Measurements from ENCODE around the gene FEN1. TPM values are rescaled to one million over a fixed set of nuclear protein-coding genes. Genes with fewer than 3 reads are reported as not detected.

Gene FEN1
- total and polyA plus RNA-seq, 2 of the 13 experiments (the other 11 are each of a cell fraction or from before 2014, with no cell fraction given), result 12.4 to 102 TPM

- TF ChIP-seq ARNT2 (CRISPR knock-in tag; IDR thresholded peaks at IDR 0.05; ENCODE audit: low read depth) (peak; percentile 89), FIP1L1 (IDR thresholded peaks at IDR 0.05; ENCODE audit: borderline replicate concordance, insufficient read depth, low read depth, low read length) (0 out of 2 replicates have a peak, but pooled peaks have one; percentile 84), KLF13 (CRISPR knock-in tag; IDR thresholded peaks at IDR 0.05) (no peak), TAF15 (IDR thresholded peaks at IDR 0.05; ENCODE audit: low read depth, low read length, poor library complexity, severe bottlenecking) (no peak), HOXA3 (CRISPR knock-in tag; IDR thresholded peaks at IDR 0.05) (peak; percentile 71), DPF2 (CRISPR knock-in tag; IDR thresholded peaks at IDR 0.05; ENCODE audit: borderline replicate concordance, low read depth) (0 out of 2 replicates have a peak, but pooled peaks have one; percentile 33), MLXIP (CRISPR knock-in tag; IDR thresholded peaks at IDR 0.05; ENCODE audit: borderline replicate concordance) (no peak), SP4 (CRISPR knock-in tag; IDR thresholded peaks at IDR 0.05) (peak; percentile 94), MTA3 (CRISPR knock-in tag; IDR thresholded peaks at IDR 0.05) (no peak), ISL2 (CRISPR knock-in tag; IDR thresholded peaks at IDR 0.05) (peak; percentile 37), CSRNP1 (CRISPR knock-in tag; IDR thresholded peaks at IDR 0.05) (peak; percentile 84), KDM6A (CRISPR knock-in tag; IDR thresholded peaks at IDR 0.05; ENCODE audit: low read depth) (no peak), ZNF605 (CRISPR knock-in tag; IDR thresholded peaks at IDR 0.05) (peak; percentile 55; the same call in 1 of the 2 replicates), ZFP36L1 (CRISPR knock-in tag; IDR thresholded peaks at IDR 0.05) (peak; percentile 96), RCOR2 (CRISPR knock-in tag; IDR thresholded peaks at IDR 0.05) (no peak), POGZ (CRISPR knock-in tag; IDR thresholded peaks at IDR 0.05) (no peak; the same call in 1 of the 2 replicates), ZNF251 (CRISPR knock-in tag; IDR thresholded peaks at IDR 0.05) (no peak), ZKSCAN5 (CRISPR knock-in tag; IDR thresholded peaks at IDR 0.05) (no peak)
- TF ChIP-seq, protein P1, sequence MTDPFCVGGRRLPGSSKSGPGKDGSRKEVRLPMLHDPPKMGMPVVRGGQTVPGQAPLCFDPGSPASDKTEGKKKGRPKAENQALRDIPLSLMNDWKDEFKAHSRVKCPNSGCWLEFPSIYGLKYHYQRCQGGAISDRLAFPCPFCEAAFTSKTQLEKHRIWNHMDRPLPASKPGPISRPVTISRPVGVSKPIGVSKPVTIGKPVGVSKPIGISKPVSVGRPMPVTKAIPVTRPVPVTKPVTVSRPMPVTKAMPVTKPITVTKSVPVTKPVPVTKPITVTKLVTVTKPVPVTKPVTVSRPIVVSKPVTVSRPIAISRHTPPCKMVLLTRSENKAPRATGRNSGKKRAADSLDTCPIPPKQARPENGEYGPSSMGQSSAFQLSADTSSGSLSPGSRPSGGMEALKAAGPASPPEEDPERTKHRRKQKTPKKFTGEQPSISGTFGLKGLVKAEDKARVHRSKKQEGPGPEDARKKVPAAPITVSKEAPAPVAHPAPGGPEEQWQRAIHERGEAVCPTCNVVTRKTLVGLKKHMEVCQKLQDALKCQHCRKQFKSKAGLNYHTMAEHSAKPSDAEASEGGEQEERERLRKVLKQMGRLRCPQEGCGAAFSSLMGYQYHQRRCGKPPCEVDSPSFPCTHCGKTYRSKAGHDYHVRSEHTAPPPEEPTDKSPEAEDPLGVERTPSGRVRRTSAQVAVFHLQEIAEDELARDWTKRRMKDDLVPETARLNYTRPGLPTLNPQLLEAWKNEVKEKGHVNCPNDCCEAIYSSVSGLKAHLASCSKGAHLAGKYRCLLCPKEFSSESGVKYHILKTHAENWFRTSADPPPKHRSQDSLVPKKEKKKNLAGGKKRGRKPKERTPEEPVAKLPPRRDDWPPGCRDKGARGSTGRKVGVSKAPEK (CRISPR knock-in tag; IDR thresholded peaks at IDR 0.05; ENCODE audit: borderline replicate concordance), result no peak
- TF ChIP-seq, protein P2, sequence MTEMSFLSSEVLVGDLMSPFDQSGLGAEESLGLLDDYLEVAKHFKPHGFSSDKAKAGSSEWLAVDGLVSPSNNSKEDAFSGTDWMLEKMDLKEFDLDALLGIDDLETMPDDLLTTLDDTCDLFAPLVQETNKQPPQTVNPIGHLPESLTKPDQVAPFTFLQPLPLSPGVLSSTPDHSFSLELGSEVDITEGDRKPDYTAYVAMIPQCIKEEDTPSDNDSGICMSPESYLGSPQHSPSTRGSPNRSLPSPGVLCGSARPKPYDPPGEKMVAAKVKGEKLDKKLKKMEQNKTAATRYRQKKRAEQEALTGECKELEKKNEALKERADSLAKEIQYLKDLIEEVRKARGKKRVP (CRISPR knock-in tag; IDR thresholded peaks at IDR 0.05), result peak in 1 of 2 experiments; percentile 50; a peak in 1 of 4 replicates
These were observed 22.5 kb downstream of the FEN1 start (continued) for GRCh38 chr11:61814958-61815789.
